GM12878 (cell line): ENCODE measurements around the gene SP100. TPM values are rescaled to one million over a fixed set of nuclear protein-coding genes. Genes with fewer than 3 reads are reported as not detected.

Experiments used
- ATAC-seq: fragments of 200-7000 bp; cut with Tn5 transposase; 3 replicates; pipeline ENCODE4 v1.9.1; 2020; ENCODE audit warnings: mild to moderate bottlenecking, moderate library complexity
- BruUV-seq: library from RNA; stranded (reverse); fragments of 400-500 nt; replicated peaks from 2 replicates; lab custom pipeline; 2021; lab: Mats Ljungman, UMichigan
- CTCF ChIA-PET: fragments of 300-600 bp; sonication (Branson Sonifier 250); formaldehyde crosslinking; extraction: SDS; loops from one replicate; lab custom pipeline; 2021; ENCODE audit warnings: inconsistent platforms; lab: Yijun Ruan, JAX
- POLR2A ChIA-PET: fragments of 350-600 bp; formaldehyde crosslinking; extraction: SDS; loops from one replicate; lab custom pipeline; 2021; ENCODE audit warnings: inconsistent platforms; lab: Charles Lee
- RAD21 ChIA-PET: fragments of 300-600 bp; sonication (Branson Sonifier 250); formaldehyde crosslinking; loops from one replicate; lab custom pipeline; 2023; ENCODE audit warnings: antibody characterized with exemption; ENCODE audit not compliant: unreplicated experiment; lab: Charles Lee
- SMC1A ChIA-PET: fragments of 300-600 bp; sonication (Branson Sonifier 250); formaldehyde crosslinking; loops from one replicate; lab custom pipeline; 2023; ENCODE audit not compliant: unreplicated experiment, uncharacterized antibody; lab: Charles Lee
- DNase-seq: peaks from one replicate; pipeline ENCODE4 v3.0.0-alpha.2; 2011; ENCODE audit warnings: low read depth, low spot score
- FAIRE-seq: peaks from 3 replicates; lab custom pipeline; 2011; peaks lifted over from hg19 to GRCh38; lab: Jason Lieb, UNC
- H2AFZ ChIP-seq: 2 replicates; pipeline ENCODE4 v1.6.0; 2011; ENCODE audit warnings: low read depth, low read length, control low read depth; ENCODE audit not compliant: control insufficient read depth
- H3K27ac ChIP-seq: 2 replicates; pipeline ENCODE4 v1.5.1; 2011; ENCODE audit warnings: control low read depth; ENCODE audit not compliant: control insufficient read depth, insufficient read depth
- H3K27me3 ChIP-seq, 2 experiments: replicated peaks in 1 of 2; 2 replicates each; pipeline versions ENCODE4 v1.6.0 to v1.6.1; 2011; ENCODE audit warnings: low read length in 1 of 2; ENCODE audit not compliant: control insufficient read depth in 2 of 2, insufficient read depth in 2 of 2
- H3K36me3 ChIP-seq, 2 experiments: 2 replicates each; pipeline ENCODE4 v1.5.1; 2011; ENCODE audit warnings: low read length in 1 of 2; ENCODE audit not compliant: control insufficient read depth in 2 of 2, insufficient read depth in 2 of 2
- H3K4me1 ChIP-seq: 2 replicates; pipeline ENCODE4 v1.6.1; 2011; ENCODE audit warnings: mild to moderate bottlenecking, low read length, moderate library complexity, mixed read lengths; ENCODE audit not compliant: control insufficient read depth, insufficient read depth
- H3K4me2 ChIP-seq: 2 replicates; pipeline ENCODE4 v1.6.0; 2011; ENCODE audit warnings: control low read depth; ENCODE audit not compliant: control insufficient read depth, insufficient read depth
- H3K4me3 ChIP-seq: fragments of 200-600 bp; sonication (generic); 2 replicates; pipeline ENCODE4 v1.5.1; 2016
- H3K79me2 ChIP-seq: 2 replicates; pipeline ENCODE4 v1.6.0; 2011; ENCODE audit warnings: low read length; ENCODE audit not compliant: control insufficient read depth, insufficient read depth
- H3K9ac ChIP-seq: 2 replicates; pipeline ENCODE4 v1.8.0; 2011; ENCODE audit warnings: low read length, control low read depth, mixed read lengths; ENCODE audit not compliant: control insufficient read depth, insufficient read depth
- H3K9me3 ChIP-seq: replicated peaks from 3 replicates; pipeline ENCODE4 v1.5.1; 2011; ENCODE audit warnings: mild to moderate bottlenecking, low read length; ENCODE audit not compliant: control insufficient read depth, insufficient read depth
- H4K20me1 ChIP-seq: 2 replicates; pipeline ENCODE4 v1.6.0; 2011; ENCODE audit not compliant: control insufficient read depth, insufficient read depth
- BACH1 ChIP-seq: fragments of 450-650 bp; IDR thresholded peaks from 2 replicates; pipeline ENCODE4 v1.6.1; 2017; ENCODE audit warnings: mild to moderate bottlenecking, borderline replicate concordance
- CBX3 ChIP-seq: fragments of 200-600 bp; sonication (generic); IDR thresholded peaks from 2 replicates; pipeline ENCODE4 v1.6.1; 2016; ENCODE audit warnings: low read depth, borderline replicate concordance
- CREM ChIP-seq: IDR thresholded peaks from 2 replicates; pipeline ENCODE4 v1.6.1; 2014; ENCODE audit warnings: antibody characterized with exemption, low read depth
- DPF2 ChIP-seq: fragments of 450-650 bp; IDR thresholded peaks from 2 replicates; pipeline ENCODE4 v1.6.1; 2017; ENCODE audit warnings: mild to moderate bottlenecking
- ESRRA ChIP-seq: IDR thresholded peaks from 2 replicates; pipeline ENCODE4 v1.6.1; 2012; ENCODE audit warnings: mild to moderate bottlenecking, low read length, improper control_type of control experiment
- ETV6 ChIP-seq, 2 experiments: fragments of 450-650 bp in 1 of 2; IDR thresholded peaks in 1 of 2; conservative IDR thresholded peaks in 1 of 2; 2 replicates each; pipeline ENCODE4 v1.6.1; 2014; ENCODE audit warnings: antibody characterized with exemption in 1 of 2, borderline replicate concordance in 1 of 2, low read depth in 1 of 2, mild to moderate bottlenecking in 1 of 2, moderate library complexity in 1 of 2
- FOS ChIP-seq: IDR thresholded peaks from 3 replicates; pipeline ENCODE4 v1.6.1; 2011; ENCODE audit warnings: borderline replicate concordance; ENCODE audit not compliant: insufficient read length; ENCODE audit errors: extremely low read depth
- IRF4 ChIP-seq: IDR thresholded peaks from 2 replicates; pipeline ENCODE4 v1.6.1; 2011; ENCODE audit warnings: low read depth, low read length
- JUND ChIP-seq: IDR thresholded peaks from 2 replicates; pipeline ENCODE4 v1.6.1; 2012; ENCODE audit warnings: low read depth, mild to moderate bottlenecking, low read length, improper control_type of control experiment, moderate library complexity
- NFIC ChIP-seq: IDR thresholded peaks from 2 replicates; pipeline ENCODE4 v1.6.1; 2012; ENCODE audit warnings: low read depth, mild to moderate bottlenecking, inconsistent platforms, low read length, moderate library complexity
- NR2C1 ChIP-seq: fragments of 450-650 bp; IDR thresholded peaks from 2 replicates; pipeline ENCODE4 v1.6.1; 2017; ENCODE audit warnings: antibody characterized with exemption, mild to moderate bottlenecking, moderate library complexity
- NR2C2 ChIP-seq: IDR thresholded peaks from 2 replicates; pipeline ENCODE4 v1.6.1; 2011; ENCODE audit warnings: borderline replicate concordance, low read depth; ENCODE audit not compliant: control insufficient read depth, insufficient read length
- PAX8 ChIP-seq: fragments of 450-650 bp; IDR thresholded peaks from 2 replicates; pipeline ENCODE4 v1.6.1; 2017; ENCODE audit warnings: mild to moderate bottlenecking, moderate library complexity
- POLR2A ChIP-seq: IDR thresholded peaks from 2 replicates; pipeline ENCODE4 v1.6.1; 2011; ENCODE audit warnings: low read depth, mild to moderate bottlenecking, low read length
- RCOR1 ChIP-seq: conservative IDR thresholded peaks from 2 replicates; pipeline ENCODE4 v1.6.1; 2012; ENCODE audit warnings: low read depth, low read length, improper control_type of control experiment
- RELA ChIP-seq: fragments of 450-650 bp; IDR thresholded peaks from 2 replicates; pipeline ENCODE4 v1.8.0; 2014; ENCODE audit warnings: borderline replicate concordance; ENCODE audit not compliant: partially characterized antibody
- RUNX3 ChIP-seq: IDR thresholded peaks from 2 replicates; pipeline ENCODE4 v1.6.1; 2012; ENCODE audit warnings: low read length, inconsistent platforms
- SIN3A ChIP-seq: IDR thresholded peaks from 2 replicates; pipeline ENCODE4 v1.6.1; 2012; ENCODE audit warnings: low read depth, low read length, improper control_type of control experiment
- SMARCA5 ChIP-seq: fragments of 450-650 bp; IDR thresholded peaks from 2 replicates; pipeline ENCODE4 v1.6.1; 2017; ENCODE audit warnings: mild to moderate bottlenecking
- SPI1 ChIP-seq: IDR thresholded peaks from 2 replicates; pipeline ENCODE4 v1.6.1; 2011; ENCODE audit warnings: low read depth, mild to moderate bottlenecking, low read length, moderate library complexity, borderline replicate concordance; ENCODE audit not compliant: insufficient read depth
- ZNF217 ChIP-seq: fragments of 450-650 bp; IDR thresholded peaks from 2 replicates; pipeline ENCODE4 v1.6.1; 2017; ENCODE audit warnings: antibody characterized with exemption, mild to moderate bottlenecking
- WGBS: methylation state at CpG from one replicate; pipeline ENCODE4 v1.1.6; 2016; ENCODE audit warnings: low lambda C conversion rate; ENCODE audit not compliant: insufficient replicate concordance, insufficient coverage; ENCODE audit errors: missing lambda C conversion rate; 5-methylcytosine and 5-hydroxymethylcytosine counted together
- in situ Hi-C: fragments of 300-500 bp; cut with MboI; formaldehyde crosslinking; loops from 9 replicates; pipeline ENCODE4 v1.14.3; 2018; ENCODE audit warnings: mixed read lengths
- intact Hi-C: fragments of 100-400 bp; cut with micrococcal nuclease; formaldehyde crosslinking; loops from one replicate; pipeline ENCODE4 v1.14.2; 2022; ENCODE audit not compliant: unreplicated experiment
- polyA plus RNA-seq, 11 experiments: library from polyadenylated mRNA; depleted of rRNA in 4 of 11; unstranded in 6 of 11; stranded (reverse) in 5 of 11; fragments of >200 nt; fragmentation: Nextera tagmentation in 4 of 11; fragmentation: Illumina TruSeq in 1 of 11; extraction: Ambion mirVana in 4 of 11; extraction: Trizol in 1 of 11; gene quantifications; 1 replicate in 1 of 11; 2 replicates in 10 of 11; pipeline versions ENCODE4 v1.2.1 to v1.2.3, GENCODE V29; 2011 to 2016; ENCODE audit warnings: inconsistent platforms in 2 of 11, missing spikeins in 2 of 11, low read depth in 1 of 11
- total RNA-seq, 4 experiments: library from RNA; depleted of rRNA in 3 of 4; stranded (reverse); fragments of >200 nt in 3 of 4; fragmentation: Illumina TruSeq in 1 of 4; extraction: Trizol in 1 of 4; gene quantifications; 2 replicates each; pipeline versions ENCODE4 v1.2.1 to v1.2.3, GENCODE V29; 2013 to 2021
- TF ChIP-seq, protein P1 (sequence below): fragments of 450-650 bp; IDR thresholded peaks from 2 replicates; pipeline ENCODE4 v1.6.1; 2018; ENCODE audit warnings: mild to moderate bottlenecking, low read depth, moderate library complexity; ENCODE audit not compliant: partially characterized antibody
- TF ChIP-seq, protein P2 (sequence below): IDR thresholded peaks from 2 replicates; pipeline ENCODE4 v1.6.1; 2012; ENCODE audit warnings: low read depth, low read length, improper control_type of control experiment

Gene SP100
- total and polyA plus RNA-seq, 10 of the 15 experiments (the other 5 are each of a cell fraction or from before 2014, with no cell fraction given) = 109 to 239 (median 180) TPM

- no TSS peak for BruUV-seq
- in situ Hi-C loops (no loop called here), intact Hi-C loops (no loop called here)
- CTCF ChIA-PET = interaction anchor here (1.4 kb wide), 1 partner anchor 132 kb away, joined by 3 read pairs; no protein-coding TSS in a partner anchor
- Histone ChIP-seq H2AFZ (no peak overlapping the region), H3K27ac (peak overlapping the region; percentile 49), H3K79me2 (peaks cover 28% of the 10 kb centered on the region), H3K27me3 (no peaks in the 10 kb centered on the region), H4K20me1 (no peaks in the 10 kb centered on the region), H3K9me3 (peaks cover 27% of the 10 kb centered on the region), H3K36me3 (peaks cover 15 to 64% of the 10 kb centered on the region in 2 experiments), H3K4me3 (no peak overlapping the region), H3K4me2 (peak overlapping the region; percentile 34), H3K9ac (no peak overlapping the region), H3K4me1 (peaks cover 18% of the 10 kb centered on the region)
- 50% methylated on average over 4 of the region's 4 CpGs for WGBS
- FAIRE-seq (no peak), ATAC-seq (peak; percentile 37), DNase-seq (no peak)
- POLR2A ChIA-PET = no interaction called here
- SMC1A ChIA-PET = interaction anchor here (0.6 to 3.1 kb wide), 4 partner anchors 14 to 593 kb away, joined by 4 to 15 read pairs (median 4); no protein-coding TSS in a partner anchor
- RAD21 ChIA-PET = interaction anchor here (0.8 to 0.9 kb wide), 2 partner anchors 9 to 37 kb away, joined by 3 to 4 read pairs; no protein-coding TSS in a partner anchor
- no peak for TF ChIP-seq BACH1
- no peak for TF ChIP-seq RELA
- no peak for TF ChIP-seq RCOR1
- no peak for TF ChIP-seq CBX3
- no peak for TF ChIP-seq SIN3A
- TF ChIP-seq SPI1 = peak; percentile 24; the same call in 1 of the 2 replicates
- no peak for TF ChIP-seq NR2C1
- no peak for TF ChIP-seq NFIC
- TF ChIP-seq ZNF217 = no peak
- peak; percentile 57 for TF ChIP-seq RUNX3
- 0 out of 4 replicates have a peak, but pooled peaks of 1 of the 2 experiments have one; percentile 28 for TF ChIP-seq ETV6 (conservative IDR thresholded peaks at IDR 0.05 in 1 of 2, IDR thresholded peaks at IDR 0.05 in 1 of 2; ENCODE audit: borderline replicate concordance in 1 of 2, low read depth in 1 of 2)
- TF ChIP-seq NR2C2 = peak; percentile 14
- TF ChIP-seq, protein P1, sequence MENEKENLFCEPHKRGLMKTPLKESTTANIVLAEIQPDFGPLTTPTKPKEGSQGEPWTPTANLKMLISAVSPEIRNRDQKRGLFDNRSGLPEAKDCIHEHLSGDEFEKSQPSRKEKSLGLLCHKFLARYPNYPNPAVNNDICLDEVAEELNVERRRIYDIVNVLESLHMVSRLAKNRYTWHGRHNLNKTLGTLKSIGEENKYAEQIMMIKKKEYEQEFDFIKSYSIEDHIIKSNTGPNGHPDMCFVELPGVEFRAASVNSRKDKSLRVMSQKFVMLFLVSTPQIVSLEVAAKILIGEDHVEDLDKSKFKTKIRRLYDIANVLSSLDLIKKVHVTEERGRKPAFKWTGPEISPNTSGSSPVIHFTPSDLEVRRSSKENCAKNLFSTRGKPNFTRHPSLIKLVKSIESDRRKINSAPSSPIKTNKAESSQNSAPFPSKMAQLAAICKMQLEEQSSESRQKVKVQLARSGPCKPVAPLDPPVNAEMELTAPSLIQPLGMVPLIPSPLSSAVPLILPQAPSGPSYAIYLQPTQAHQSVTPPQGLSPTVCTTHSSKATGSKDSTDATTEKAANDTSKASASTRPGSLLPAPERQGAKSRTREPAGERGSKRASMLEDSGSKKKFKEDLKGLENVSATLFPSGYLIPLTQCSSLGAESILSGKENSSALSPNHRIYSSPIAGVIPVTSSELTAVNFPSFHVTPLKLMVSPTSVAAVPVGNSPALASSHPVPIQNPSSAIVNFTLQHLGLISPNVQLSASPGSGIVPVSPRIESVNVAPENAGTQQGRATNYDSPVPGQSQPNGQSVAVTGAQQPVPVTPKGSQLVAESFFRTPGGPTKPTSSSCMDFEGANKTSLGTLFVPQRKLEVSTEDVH = no peak
- TF ChIP-seq FOS = no peak
- TF ChIP-seq ESRRA = no peak
- TF ChIP-seq, protein P2, sequence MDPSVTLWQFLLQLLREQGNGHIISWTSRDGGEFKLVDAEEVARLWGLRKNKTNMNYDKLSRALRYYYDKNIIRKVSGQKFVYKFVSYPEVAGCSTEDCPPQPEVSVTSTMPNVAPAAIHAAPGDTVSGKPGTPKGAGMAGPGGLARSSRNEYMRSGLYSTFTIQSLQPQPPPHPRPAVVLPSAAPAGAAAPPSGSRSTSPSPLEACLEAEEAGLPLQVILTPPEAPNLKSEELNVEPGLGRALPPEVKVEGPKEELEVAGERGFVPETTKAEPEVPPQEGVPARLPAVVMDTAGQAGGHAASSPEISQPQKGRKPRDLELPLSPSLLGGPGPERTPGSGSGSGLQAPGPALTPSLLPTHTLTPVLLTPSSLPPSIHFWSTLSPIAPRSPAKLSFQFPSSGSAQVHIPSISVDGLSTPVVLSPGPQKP = no peak
- no peak for TF ChIP-seq IRF4
- TF ChIP-seq POLR2A = peak; percentile 44
- TF ChIP-seq CREM = no peak
- TF ChIP-seq SMARCA5 = no peak
- TF ChIP-seq JUND = no peak
- no peak for TF ChIP-seq PAX8
- no peak for TF ChIP-seq DPF2
Measured at GRCh38 chr2:230457073-230457768, 41.2 kb downstream of the SP100 start.
